GM12878 (cell line): ENCODE data around the gene GALK2. TPM values are rescaled to one million over a fixed set of nuclear protein-coding genes. Genes with fewer than 3 reads are reported as not detected.

ENCODE experiments used
- ATAC-seq: fragments of 200-7000 bp; cut with Tn5 transposase; 3 replicates; pipeline ENCODE4 v1.9.1; 2020; ENCODE audit warnings: mild to moderate bottlenecking, moderate library complexity
- BruUV-seq: library from RNA; stranded (reverse); fragments of 400-500 nt; replicated peaks from 2 replicates; lab custom pipeline; 2021; lab: Mats Ljungman, UMichigan
- CTCF ChIA-PET: fragments of 300-600 bp; sonication (Branson Sonifier 250); formaldehyde crosslinking; extraction: SDS; loops from one replicate; lab custom pipeline; 2021; ENCODE audit warnings: inconsistent platforms; lab: Yijun Ruan, JAX
- POLR2A ChIA-PET: fragments of 350-600 bp; formaldehyde crosslinking; extraction: SDS; loops from one replicate; lab custom pipeline; 2021; ENCODE audit warnings: inconsistent platforms; lab: Charles Lee
- RAD21 ChIA-PET: fragments of 300-600 bp; sonication (Branson Sonifier 250); formaldehyde crosslinking; loops from one replicate; lab custom pipeline; 2023; ENCODE audit warnings: antibody characterized with exemption; ENCODE audit not compliant: unreplicated experiment; lab: Charles Lee
- SMC1A ChIA-PET: fragments of 300-600 bp; sonication (Branson Sonifier 250); formaldehyde crosslinking; loops from one replicate; lab custom pipeline; 2023; ENCODE audit not compliant: unreplicated experiment, uncharacterized antibody; lab: Charles Lee
- DNase-seq: peaks from one replicate; pipeline ENCODE4 v3.0.0-alpha.2; 2011; ENCODE audit warnings: low read depth, low spot score
- FAIRE-seq: peaks from 3 replicates; lab custom pipeline; 2011; peaks lifted over from hg19 to GRCh38; lab: Jason Lieb, UNC
- H2AFZ ChIP-seq: 2 replicates; pipeline ENCODE4 v1.6.0; 2011; ENCODE audit warnings: low read depth, low read length, control low read depth; ENCODE audit not compliant: control insufficient read depth
- H3K27ac ChIP-seq: 2 replicates; pipeline ENCODE4 v1.5.1; 2011; ENCODE audit warnings: control low read depth; ENCODE audit not compliant: control insufficient read depth, insufficient read depth
- H3K27me3 ChIP-seq, 2 experiments: replicated peaks in 1 of 2; 2 replicates each; pipeline versions ENCODE4 v1.6.0 to v1.6.1; 2011; ENCODE audit warnings: low read length in 1 of 2; ENCODE audit not compliant: control insufficient read depth in 2 of 2, insufficient read depth in 2 of 2
- H3K36me3 ChIP-seq, 2 experiments: 2 replicates each; pipeline ENCODE4 v1.5.1; 2011; ENCODE audit warnings: low read length in 1 of 2; ENCODE audit not compliant: control insufficient read depth in 2 of 2, insufficient read depth in 2 of 2
- H3K4me1 ChIP-seq: 2 replicates; pipeline ENCODE4 v1.6.1; 2011; ENCODE audit warnings: mild to moderate bottlenecking, low read length, moderate library complexity, mixed read lengths; ENCODE audit not compliant: control insufficient read depth, insufficient read depth
- H3K4me2 ChIP-seq: 2 replicates; pipeline ENCODE4 v1.6.0; 2011; ENCODE audit warnings: control low read depth; ENCODE audit not compliant: control insufficient read depth, insufficient read depth
- H3K4me3 ChIP-seq: fragments of 200-600 bp; sonication (generic); 2 replicates; pipeline ENCODE4 v1.5.1; 2016
- H3K79me2 ChIP-seq: 2 replicates; pipeline ENCODE4 v1.6.0; 2011; ENCODE audit warnings: low read length; ENCODE audit not compliant: control insufficient read depth, insufficient read depth
- H3K9ac ChIP-seq: 2 replicates; pipeline ENCODE4 v1.8.0; 2011; ENCODE audit warnings: low read length, control low read depth, mixed read lengths; ENCODE audit not compliant: control insufficient read depth, insufficient read depth
- H3K9me3 ChIP-seq: replicated peaks from 3 replicates; pipeline ENCODE4 v1.5.1; 2011; ENCODE audit warnings: mild to moderate bottlenecking, low read length; ENCODE audit not compliant: control insufficient read depth, insufficient read depth
- H4K20me1 ChIP-seq: 2 replicates; pipeline ENCODE4 v1.6.0; 2011; ENCODE audit not compliant: control insufficient read depth, insufficient read depth
- BMI1 ChIP-seq: fragments of 450-650 bp; IDR thresholded peaks from 2 replicates; pipeline ENCODE4 v1.6.1; 2016; ENCODE audit warnings: mild to moderate bottlenecking, moderate library complexity, borderline replicate concordance
- CBX5 ChIP-seq: sonication (generic); IDR thresholded peaks from 2 replicates; pipeline ENCODE4 v1.6.1; 2016; ENCODE audit warnings: low read depth, moderate library complexity, mild to moderate bottlenecking, inconsistent platforms
- CHD1 ChIP-seq: IDR thresholded peaks from 2 replicates; pipeline ENCODE4 v1.6.1; 2012; ENCODE audit warnings: low read depth, low read length, improper control_type of control experiment
- CHD2 ChIP-seq: IDR thresholded peaks from 2 replicates; pipeline ENCODE4 v1.6.1; 2011; ENCODE audit warnings: low read depth, low read length, improper control_type of control experiment, borderline replicate concordance
- CREM ChIP-seq: IDR thresholded peaks from 2 replicates; pipeline ENCODE4 v1.6.1; 2014; ENCODE audit warnings: antibody characterized with exemption, low read depth
- FOS ChIP-seq: IDR thresholded peaks from 3 replicates; pipeline ENCODE4 v1.6.1; 2011; ENCODE audit warnings: borderline replicate concordance; ENCODE audit not compliant: insufficient read length; ENCODE audit errors: extremely low read depth
- HDGF ChIP-seq: fragments of 450-650 bp; IDR thresholded peaks from 2 replicates; pipeline ENCODE4 v1.6.1; 2016; ENCODE audit warnings: antibody characterized with exemption
- MEF2A ChIP-seq: IDR thresholded peaks from 2 replicates; pipeline ENCODE4 v1.6.1; 2011; ENCODE audit warnings: low read depth, mild to moderate bottlenecking, low read length, moderate library complexity; ENCODE audit not compliant: insufficient read depth
- PML ChIP-seq: IDR thresholded peaks from 2 replicates; pipeline ENCODE4 v1.6.1; 2012; ENCODE audit warnings: low read length, inconsistent platforms
- SUPT20H ChIP-seq: IDR thresholded peaks from 2 replicates; pipeline ENCODE4 v1.6.1; 2011; ENCODE audit warnings: low read depth, mild to moderate bottlenecking, low read length, moderate library complexity, borderline replicate concordance; ENCODE audit not compliant: control insufficient read depth
- TCF12 ChIP-seq: IDR thresholded peaks from 2 replicates; pipeline ENCODE4 v1.6.1; 2011; ENCODE audit warnings: low read depth, mild to moderate bottlenecking, low read length
- ZNF384 ChIP-seq: IDR thresholded peaks from 2 replicates; pipeline ENCODE4 v1.6.1; 2012; ENCODE audit warnings: low read depth, mild to moderate bottlenecking, low read length, improper control_type of control experiment, borderline replicate concordance
- WGBS: methylation state at CpG from one replicate; pipeline ENCODE4 v1.1.6; 2016; ENCODE audit warnings: low lambda C conversion rate; ENCODE audit not compliant: insufficient replicate concordance, insufficient coverage; ENCODE audit errors: missing lambda C conversion rate; 5-methylcytosine and 5-hydroxymethylcytosine counted together
- in situ Hi-C: fragments of 300-500 bp; cut with MboI; formaldehyde crosslinking; loops from 9 replicates; pipeline ENCODE4 v1.14.3; 2018; ENCODE audit warnings: mixed read lengths
- intact Hi-C: fragments of 100-400 bp; cut with micrococcal nuclease; formaldehyde crosslinking; loops from one replicate; pipeline ENCODE4 v1.14.2; 2022; ENCODE audit not compliant: unreplicated experiment
- polyA plus RNA-seq, 11 experiments: library from polyadenylated mRNA; depleted of rRNA in 4 of 11; unstranded in 6 of 11; stranded (reverse) in 5 of 11; fragments of >200 nt; fragmentation: Nextera tagmentation in 4 of 11; fragmentation: Illumina TruSeq in 1 of 11; extraction: Ambion mirVana in 4 of 11; extraction: Trizol in 1 of 11; gene quantifications; 1 replicate in 1 of 11; 2 replicates in 10 of 11; pipeline versions ENCODE4 v1.2.1 to v1.2.3, GENCODE V29; 2011 to 2016; ENCODE audit warnings: inconsistent platforms in 2 of 11, missing spikeins in 2 of 11, low read depth in 1 of 11
- total RNA-seq, 4 experiments: library from RNA; depleted of rRNA in 3 of 4; stranded (reverse); fragments of >200 nt in 3 of 4; fragmentation: Illumina TruSeq in 1 of 4; extraction: Trizol in 1 of 4; gene quantifications; 2 replicates each; pipeline versions ENCODE4 v1.2.1 to v1.2.3, GENCODE V29; 2013 to 2021
- TF ChIP-seq, protein P1 (sequence below): IDR thresholded peaks from 2 replicates; pipeline ENCODE4 v1.6.1; 2011; ENCODE audit warnings: mild to moderate bottlenecking, low read depth, low read length, moderate library complexity; ENCODE audit not compliant: insufficient replicate concordance

GALK2 gene
- total and polyA plus RNA-seq, 10 of the 15 experiments (the other 5 are each of a cell fraction or from before 2014, with no cell fraction given) = 11.9 to 26.7 (median 15.4) TPM

GRCh38 chr15:49187549-49188245, 17.6 kb downstream of the GALK2 start:
- no peak overlapping the region for H3K27ac ChIP-seq
- no peak overlapping the region for H3K4me2 ChIP-seq
- no peaks in the 10 kb centered on the region for H3K36me3 ChIP-seq
- no peaks in the 10 kb centered on the region; the same call in 2 of the 3 replicates for H3K9me3 ChIP-seq
- ChIA-PET SMC1A (no interaction called here), RAD21 (no interaction called here), POLR2A (no interaction called here), CTCF (no interaction called here)
- H3K4me3 ChIP-seq = no peak overlapping the region
- H3K79me2 ChIP-seq = no peaks in the 10 kb centered on the region
- no peaks in the 10 kb centered on the region for H3K27me3 ChIP-seq
- TF ChIP-seq CHD1 = no peak
- no peak for TF ChIP-seq FOS
- no peak for TF ChIP-seq HDGF
- no peak for TF ChIP-seq SUPT20H
- TF ChIP-seq, protein P1, sequence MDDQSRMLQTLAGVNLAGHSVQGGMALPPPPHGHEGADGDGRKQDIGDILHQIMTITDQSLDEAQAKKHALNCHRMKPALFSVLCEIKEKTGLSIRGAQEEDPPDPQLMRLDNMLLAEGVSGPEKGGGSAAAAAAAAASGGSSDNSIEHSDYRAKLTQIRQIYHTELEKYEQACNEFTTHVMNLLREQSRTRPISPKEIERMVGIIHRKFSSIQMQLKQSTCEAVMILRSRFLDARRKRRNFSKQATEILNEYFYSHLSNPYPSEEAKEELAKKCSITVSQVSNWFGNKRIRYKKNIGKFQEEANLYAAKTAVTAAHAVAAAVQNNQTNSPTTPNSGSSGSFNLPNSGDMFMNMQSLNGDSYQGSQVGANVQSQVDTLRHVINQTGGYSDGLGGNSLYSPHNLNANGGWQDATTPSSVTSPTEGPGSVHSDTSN = no peak
- no peak for TF ChIP-seq CHD2
- TF ChIP-seq CREM = no peak
- TF ChIP-seq PML = no peak
- TF ChIP-seq BMI1 = no peak
- no peak for TF ChIP-seq CBX5
- no peak for TF ChIP-seq TCF12
- no peak for TF ChIP-seq ZNF384
- TF ChIP-seq MEF2A = no peak
- no TSS peak for BruUV-seq
- intact Hi-C loops (no loop called here), in situ Hi-C loops (no loop called here)
- H3K4me1 ChIP-seq = no peaks in the 10 kb centered on the region
- no peak for ATAC-seq
- no peak for FAIRE-seq
- no peak overlapping the region for H3K9ac ChIP-seq
- H4K20me1 ChIP-seq = no peaks in the 10 kb centered on the region
- DNase-seq = no peak
- WGBS = 93% methylated on average over 2 of the region's 2 CpGs
- no peak overlapping the region for H2AFZ ChIP-seq
